Prostate gland (tissue), 2 donors: ENCODE results near the gene SFXN3. TPM values are rescaled to one million over a fixed set of nuclear protein-coding genes. Genes with fewer than 3 reads are reported as not detected.
A peak's percentile ranks its signal among the peaks of the same experiment; 100 is the strongest.

Source experiments
- DNase-seq: peaks from one replicate; pipeline ENCODE4 v3.0.0-alpha.2; 2019; ENCODE audit warnings: low spot score
- H3K27ac ChIP-seq, 2 donors: fragments of 200-600 bp; sonication (generic); 2 replicates each; pipeline ENCODE4 v1.5.1; 2017 to 2019
- H3K27me3 ChIP-seq: fragments of 200-600 bp; sonication (generic); replicated peaks from 2 replicates; pipeline ENCODE4 v1.5.1; 2019; ENCODE audit not compliant: insufficient read depth
- H3K36me3 ChIP-seq, 2 donors: fragments of 200-600 bp; sonication (generic); 1 replicate in 1 of 2; 2 replicates in 1 of 2; pipeline versions ENCODE4 v1.5.1 to v1.8.1; 2017 to 2019
- H3K4me1 ChIP-seq: fragments of 200-600 bp; sonication (generic); replicated peaks from 2 replicates; pipeline ENCODE4 v1.5.1; 2019
- H3K4me3 ChIP-seq, 2 donors: fragments of 200-600 bp; sonication (generic); 2 replicates each; pipeline ENCODE4 v1.5.1; 2017 to 2019
- H3K9me3 ChIP-seq: fragments of 200-600 bp; sonication (generic); 2 replicates; pipeline ENCODE4 v1.5.1; 2017
- POLR2A ChIP-seq: fragments of 450-650 bp; IDR thresholded peaks from one replicate; pipeline ENCODE4 v1.6.1; 2016; ENCODE audit warnings: antibody characterized with exemption, mild to moderate bottlenecking
- POLR2AphosphoS5 ChIP-seq: sonication (generic); formaldehyde crosslinking; IDR thresholded peaks from one replicate; pipeline ENCODE4 v1.6.1; 2017; ENCODE audit warnings: antibody characterized with exemption
- WGBS: methylation state at CpG from one replicate; pipeline ENCODE4 v1.1.5; 2018; 5-methylcytosine and 5-hydroxymethylcytosine counted together
- intact Hi-C: fragments of 100-400 bp; cut with DNase I; formaldehyde crosslinking; loops from one replicate; pipeline ENCODE4 v1.14.2; 2022
- total RNA-seq, 2 donors: library from RNA; depleted of rRNA; stranded (reverse); fragments of >200 nt; gene quantifications; one replicate each; pipeline ENCODE4 v1.1.0, GENCODE V29; 2016
- TF ChIP-seq, protein P1 (sequence below), 4 experiments: fragments of 200-600 bp in 2 of 4; fragments of 450-650 bp in 2 of 4; sonication (generic) in 2 of 4; IDR thresholded peaks; 1 replicate in 3 of 4; 2 replicates in 1 of 4; pipeline ENCODE4 v1.5.1; 2016 to 2019; ENCODE audit warnings: antibody characterized with exemption in 4 of 4, mild to moderate bottlenecking in 2 of 4, moderate library complexity in 2 of 4

The SFXN3 gene
- total RNA-seq, 2 donors from 2014 or later = 20.7 to 65.4 TPM

DNA sequence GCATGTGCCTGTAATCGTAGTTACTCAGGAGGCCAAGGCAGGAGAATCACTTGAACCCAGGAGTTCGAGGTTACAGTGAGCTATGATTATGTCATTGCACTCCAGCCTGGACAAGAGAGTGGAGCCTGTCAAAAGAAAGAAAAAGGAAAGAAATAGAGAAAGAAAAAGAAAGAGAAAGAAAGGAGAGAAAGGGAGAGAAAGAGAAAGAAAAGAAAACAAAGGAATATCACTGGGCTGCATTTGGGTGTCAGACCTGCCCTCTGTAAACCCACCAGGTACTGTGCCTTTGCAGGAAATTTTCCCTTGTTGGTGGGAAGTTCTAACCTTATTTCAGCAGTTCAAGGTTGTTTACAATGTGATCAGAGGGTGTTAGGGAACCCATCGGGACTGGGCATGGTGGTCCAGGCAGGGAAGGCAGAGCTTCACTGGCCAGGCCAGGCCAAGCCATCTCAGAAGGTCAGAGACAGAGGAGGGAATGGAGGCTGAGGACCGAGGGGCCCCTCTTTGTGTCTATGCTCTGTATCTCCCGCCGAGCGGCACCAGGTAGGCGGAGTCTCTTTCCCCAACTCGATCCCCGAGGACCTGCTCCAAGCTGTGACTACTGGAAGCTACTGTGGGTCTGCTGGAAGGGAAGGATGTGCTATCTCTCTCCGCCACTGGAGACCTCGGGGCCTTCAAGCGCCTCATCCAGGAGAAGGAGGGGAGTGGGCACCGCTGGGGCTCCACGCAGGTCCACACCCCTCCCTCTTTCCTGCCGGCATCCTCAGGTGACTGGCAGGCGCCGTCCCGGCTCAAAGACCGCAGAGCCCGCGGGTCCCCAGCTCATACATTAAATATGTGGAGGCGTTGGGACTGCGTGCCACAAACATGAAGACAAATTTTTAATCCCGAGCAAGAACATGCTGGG lies 15.6 kb downstream of the SFXN3 start:
- 43% methylated on average over 25 of the region's 25 CpGs for WGBS
- no peaks in the 10 kb centered on the region for H3K9me3 ChIP-seq
- DNase-seq = no peak
- peaks cover 4% of the 10 kb centered on the region for H3K4me1 ChIP-seq
- H3K36me3 ChIP-seq = no peaks in the 10 kb centered on the region
- no peaks in the 10 kb centered on the region for H3K27me3 ChIP-seq
- no peak overlapping the region for H3K27ac ChIP-seq
- no peak overlapping the region for H3K4me3 ChIP-seq
- TF ChIP-seq, protein P1, sequence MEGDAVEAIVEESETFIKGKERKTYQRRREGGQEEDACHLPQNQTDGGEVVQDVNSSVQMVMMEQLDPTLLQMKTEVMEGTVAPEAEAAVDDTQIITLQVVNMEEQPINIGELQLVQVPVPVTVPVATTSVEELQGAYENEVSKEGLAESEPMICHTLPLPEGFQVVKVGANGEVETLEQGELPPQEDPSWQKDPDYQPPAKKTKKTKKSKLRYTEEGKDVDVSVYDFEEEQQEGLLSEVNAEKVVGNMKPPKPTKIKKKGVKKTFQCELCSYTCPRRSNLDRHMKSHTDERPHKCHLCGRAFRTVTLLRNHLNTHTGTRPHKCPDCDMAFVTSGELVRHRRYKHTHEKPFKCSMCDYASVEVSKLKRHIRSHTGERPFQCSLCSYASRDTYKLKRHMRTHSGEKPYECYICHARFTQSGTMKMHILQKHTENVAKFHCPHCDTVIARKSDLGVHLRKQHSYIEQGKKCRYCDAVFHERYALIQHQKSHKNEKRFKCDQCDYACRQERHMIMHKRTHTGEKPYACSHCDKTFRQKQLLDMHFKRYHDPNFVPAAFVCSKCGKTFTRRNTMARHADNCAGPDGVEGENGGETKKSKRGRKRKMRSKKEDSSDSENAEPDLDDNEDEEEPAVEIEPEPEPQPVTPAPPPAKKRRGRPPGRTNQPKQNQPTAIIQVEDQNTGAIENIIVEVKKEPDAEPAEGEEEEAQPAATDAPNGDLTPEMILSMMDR (IDR thresholded peaks at IDR 0.05) = no peak
- no peak for TF ChIP-seq POLR2AphosphoS5
- TF ChIP-seq POLR2A = no peak
- intact Hi-C loops = no loop called here

DNA sequence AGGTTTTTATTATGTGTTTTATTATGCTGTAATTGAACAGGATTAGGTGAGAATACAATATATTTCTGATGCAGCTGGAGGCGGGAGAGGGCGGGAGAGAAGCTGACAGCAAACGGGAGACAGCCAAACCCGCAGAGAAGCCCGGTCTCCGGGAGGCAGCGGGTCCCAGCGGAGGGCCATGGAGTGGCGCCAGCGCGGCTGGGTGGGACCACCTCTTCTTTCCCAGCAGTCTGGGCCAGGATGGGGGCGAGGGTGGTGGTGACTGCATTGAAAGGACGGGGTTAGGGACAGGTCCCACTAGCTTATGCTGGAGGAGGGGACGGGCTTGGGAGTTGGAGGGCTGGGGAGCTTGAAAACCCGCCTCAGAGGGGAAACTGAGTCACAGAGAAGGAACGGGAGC lies 16.2 kb downstream of the SFXN3 start:
- no peaks in the 10 kb centered on the region for H3K9me3 ChIP-seq
- no peaks in the 10 kb centered on the region for H3K27me3 ChIP-seq
- no peaks in the 10 kb centered on the region for H3K36me3 ChIP-seq
- DNase-seq = no peak
- intact Hi-C loops = no loop called here
- H3K4me3 ChIP-seq = no peak overlapping the region
- H3K4me1 ChIP-seq = peaks cover 4% of the 10 kb centered on the region
- 38% methylated on average over 16 of the region's 16 CpGs for WGBS
- H3K27ac ChIP-seq = no peak overlapping the region
- TF ChIP-seq POLR2AphosphoS5 (no peak), POLR2A (no peak)
- TF ChIP-seq, protein P1 (IDR thresholded peaks at IDR 0.05) = no peak

DNA sequence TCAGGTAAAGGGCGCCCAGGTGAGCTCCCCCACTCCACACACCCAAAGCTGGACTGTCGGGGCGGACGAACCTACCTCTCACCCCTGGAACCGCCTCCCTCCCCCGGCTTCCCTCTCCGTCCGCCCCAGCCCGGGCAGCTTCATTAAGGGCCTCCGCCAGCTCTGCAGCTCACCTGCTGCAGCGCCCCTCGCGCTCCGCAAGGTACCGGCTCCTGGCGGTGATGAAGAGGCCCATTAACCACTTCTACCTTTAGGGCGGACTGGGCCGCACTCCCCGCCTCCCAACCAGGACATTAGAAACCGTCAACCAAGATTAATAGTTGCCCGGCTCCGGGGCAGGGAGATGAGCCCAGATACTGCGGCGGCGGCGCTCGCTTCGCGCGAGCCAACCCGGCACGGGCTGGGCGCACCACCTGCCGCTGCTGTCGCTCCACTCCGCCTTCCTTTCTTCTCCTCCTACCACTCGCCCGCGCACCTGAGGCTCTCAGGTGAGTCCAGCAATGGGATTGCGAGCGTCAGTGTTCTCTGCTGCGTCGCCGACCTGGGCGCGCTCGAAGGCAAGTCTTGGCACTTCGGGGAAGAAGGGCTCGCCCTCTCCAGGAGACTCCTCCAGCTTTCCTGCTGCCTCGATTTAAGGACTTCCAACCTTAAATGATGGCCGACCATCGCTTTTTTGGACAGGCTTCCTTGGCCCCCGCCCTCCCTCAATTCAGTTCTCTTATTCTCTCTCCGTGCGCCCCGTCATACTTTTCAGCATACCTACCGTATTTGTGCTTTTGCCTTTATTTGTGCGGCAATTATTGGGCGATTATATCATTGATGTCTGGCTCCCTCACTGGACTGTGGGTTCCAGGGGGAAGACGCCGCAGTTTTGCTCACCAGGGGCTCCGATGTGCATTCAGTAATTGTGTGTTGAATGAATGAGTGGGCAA lies 17.2 kb downstream of the SFXN3 start:
- TF ChIP-seq, protein P1 (IDR thresholded peaks at IDR 0.05) = peak in 1 of 4 experiments; percentile 10
- TF ChIP-seq POLR2A = no peak
- no peak for TF ChIP-seq POLR2AphosphoS5
- Histone ChIP-seq H3K27ac (no peak overlapping the region), H3K36me3 (no peaks in the 10 kb centered on the region), H3K4me3 (no peak overlapping the region), H3K27me3 (no peaks in the 10 kb centered on the region), H3K4me1 (peaks cover 3% of the 10 kb centered on the region), H3K9me3 (no peaks in the 10 kb centered on the region)
- intact Hi-C loops = no loop called here
- WGBS = 14% methylated on average over 62 of the region's 62 CpGs
- no peak for DNase-seq

DNA sequence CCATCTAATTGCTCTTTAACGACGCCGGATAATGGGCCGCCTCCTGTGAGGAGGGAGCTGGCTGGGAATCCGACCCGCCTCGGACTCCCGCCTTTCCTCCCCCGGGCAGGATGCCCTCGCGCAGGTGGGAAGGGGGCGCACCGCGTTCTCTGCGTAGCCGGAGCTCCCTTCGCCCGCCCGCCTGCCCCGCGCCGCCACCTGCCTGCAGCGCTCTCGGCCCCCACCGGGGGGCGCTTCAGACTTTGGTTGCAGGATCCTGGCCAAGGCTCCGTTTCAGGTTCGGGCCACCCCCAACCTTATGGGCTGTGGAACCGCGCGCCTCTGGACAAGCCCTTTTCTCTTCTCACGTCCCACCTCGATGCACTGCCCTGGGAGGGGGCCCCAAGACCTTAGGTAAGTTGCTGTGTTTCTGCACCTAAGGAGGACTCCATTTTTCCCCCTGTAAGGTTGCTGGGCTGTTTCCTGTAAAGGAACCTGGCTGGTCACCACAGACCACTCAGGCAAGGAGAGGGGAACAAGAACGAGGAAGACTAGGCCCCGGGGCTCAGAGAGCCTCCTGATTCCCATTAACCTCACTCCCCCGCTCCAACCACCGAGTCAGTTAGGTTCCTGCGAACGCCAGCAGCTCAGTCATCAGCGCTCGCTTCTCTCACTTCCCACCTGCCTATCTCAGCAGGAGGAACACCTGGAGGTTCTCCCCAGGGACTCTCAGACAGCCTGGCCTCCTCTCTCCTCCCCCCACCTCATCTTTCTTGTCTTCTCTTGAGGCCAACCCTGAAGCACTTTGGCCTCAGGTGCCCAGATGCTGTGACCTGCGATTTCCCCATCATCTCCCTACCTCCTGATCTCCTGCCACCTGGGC lies 19.4 kb downstream of the SFXN3 start:
- no peaks in the 10 kb centered on the region for H3K27me3 ChIP-seq
- TF ChIP-seq, protein P1 (IDR thresholded peaks at IDR 0.05) = peak; percentile 55 to 77 (median 70)
- TF ChIP-seq POLR2AphosphoS5 = no peak
- H3K27ac ChIP-seq = no peak overlapping the region
- H3K4me1 ChIP-seq = no peaks in the 10 kb centered on the region
- H3K36me3 ChIP-seq = no peaks in the 10 kb centered on the region
- intact Hi-C loops = no loop called here
- H3K4me3 ChIP-seq = no peak overlapping the region
- H3K9me3 ChIP-seq = no peaks in the 10 kb centered on the region
- WGBS = 13% methylated on average over 42 of the region's 42 CpGs
- peak; percentile 51 for DNase-seq
